Common myeloid progenitor, CD34-positive (primary cell): ENCODE results near the gene LCE3B.

Experiments used
- CTCF ChIA-PET: fragments of 350-600 bp; sonication (Branson Sonifier 250); formaldehyde crosslinking; loops from one replicate; lab custom pipeline; 2021; ENCODE audit warnings: antibody characterized with exemption; lab: Charles Lee
- POLR2A ChIA-PET: fragments of 350-600 bp; sonication (Branson Sonifier 250); formaldehyde crosslinking; loops from one replicate; lab custom pipeline; 2021; ENCODE audit warnings: antibody characterized with exemption; lab: Charles Lee
- DNase-seq, 3 donors: peaks; one replicate each; pipeline versions ENCODE4 v3.0.0 to v3.0.0-alpha.2; 2013
- H3K27ac ChIP-seq, 2 experiments: 1 replicate in 1 of 2; 2 replicates in 1 of 2; pipeline ENCODE4 v1.7.0; 2013; ENCODE audit warnings: inconsistent platforms in 2 of 2, low read length in 2 of 2, mild to moderate bottlenecking in 2 of 2, low read depth in 1 of 2, moderate library complexity in 1 of 2; ENCODE audit not compliant: severe bottlenecking in 2 of 2, insufficient read depth in 1 of 2, poor library complexity in 1 of 2
- H3K27me3 ChIP-seq, 5 experiments: replicated peaks in 2 of 5; 1 replicate in 3 of 5; 2 replicates in 2 of 5; pipeline versions ENCODE4 v1.6.1 to v1.7.0; 2013; ENCODE audit warnings: low read length in 4 of 5, mild to moderate bottlenecking in 2 of 5, moderate library complexity in 2 of 5, inconsistent platforms in 1 of 5; ENCODE audit not compliant: insufficient read depth in 5 of 5, control insufficient read depth in 4 of 5
- H3K36me3 ChIP-seq, 4 experiments: 1 replicate in 2 of 4; 2 replicates in 2 of 4; pipeline versions ENCODE4 v1.6.1 to v1.7.0; 2013; ENCODE audit warnings: low read length in 3 of 4, control low read depth in 1 of 4, mild to moderate bottlenecking in 1 of 4; ENCODE audit not compliant: control insufficient read depth in 4 of 4, insufficient read depth in 4 of 4
- H3K4me1 ChIP-seq, 4 experiments: 1 replicate in 3 of 4; 2 replicates in 1 of 4; pipeline versions ENCODE4 v1.6.1 to v1.7.1; 2013; ENCODE audit warnings: low read length in 3 of 4, mild to moderate bottlenecking in 3 of 4, control low read depth in 1 of 4, inconsistent platforms in 1 of 4, moderate library complexity in 1 of 4; ENCODE audit not compliant: control insufficient read depth in 4 of 4, insufficient read depth in 4 of 4; ENCODE audit errors: control extremely low read depth in 1 of 4
- H3K4me3 ChIP-seq, 7 experiments: 1 replicate in 4 of 7; 2 replicates in 3 of 7; pipeline versions ENCODE4 v1.5.1 to v1.7.0; 2013; ENCODE audit warnings: mild to moderate bottlenecking in 7 of 7, low read length in 6 of 7, moderate library complexity in 6 of 7, inconsistent platforms in 2 of 7, low read depth in 2 of 7, control low read depth in 1 of 7; ENCODE audit not compliant: insufficient read depth in 4 of 7, control insufficient read depth in 1 of 7; ENCODE audit errors: extremely low read depth in 1 of 7
- H3K9me3 ChIP-seq, 5 experiments: 1 replicate in 4 of 5; 2 replicates in 1 of 5; pipeline versions ENCODE4 v1.6.1 to v1.7.1; 2013; ENCODE audit warnings: low read length in 4 of 5, mild to moderate bottlenecking in 2 of 5, inconsistent platforms in 1 of 5, low read depth in 1 of 5, moderate library complexity in 1 of 5; ENCODE audit not compliant: control insufficient read depth in 4 of 5, insufficient read depth in 2 of 5; ENCODE audit errors: control extremely low read depth in 1 of 5
- WGBS: methylation state at CpG from one replicate; pipeline ENCODE4 v1.1.5; 2013; ENCODE audit not compliant: insufficient coverage; 5-methylcytosine and 5-hydroxymethylcytosine counted together

LCE3B gene

GRCh38 chr1:152582647-152583046 is 31.0 kb upstream of the LCE3B start:
- no peaks in the 10 kb centered on the region for H3K4me1 ChIP-seq
- DNase-seq, result no peak
- WGBS, result no CpG with 5 or more reads among the region's 1 CpG
- ChIA-PET POLR2A (no interaction called here), CTCF (no interaction called here)
- no peaks in the 10 kb centered on the region for H3K9me3 ChIP-seq
- H3K27me3 ChIP-seq, result peaks cover 0 to 5% (median 0%) of the 10 kb centered on the region in 5 experiments
- H3K4me3 ChIP-seq, result no peak overlapping the region
- H3K27ac ChIP-seq, result no peak overlapping the region
- H3K36me3 ChIP-seq, result no peaks in the 10 kb centered on the region

GRCh38 chr1:152585586-152585985 is 28.0 kb upstream of the LCE3B start:
- no peak for DNase-seq
- ChIA-PET POLR2A (no interaction called here), CTCF (no interaction called here)
- no CpG with 5 or more reads among the region's 1 CpG for WGBS
- Histone ChIP-seq H3K27ac (no peak overlapping the region), H3K4me1 (no peaks in the 10 kb centered on the region), H3K9me3 (no peaks in the 10 kb centered on the region), H3K27me3 (no peaks in the 10 kb centered on the region), H3K4me3 (no peak overlapping the region), H3K36me3 (no peaks in the 10 kb centered on the region)

GRCh38 chr1:152596986-152597385 is 16.6 kb upstream of the LCE3B start:
- ChIA-PET POLR2A (no interaction called here), CTCF (no interaction called here)
- no peak for DNase-seq

GRCh38 chr1:152599934-152600333 is 13.7 kb upstream of the LCE3B start, which contains the start of gene LCE3C:
LCE3C (plus strand) TSS chr1:152600234; CDS start chr1:152600732, 498 bp downstream.
- CTCF ChIA-PET, result no interaction called here
- POLR2A ChIA-PET, result no interaction called here
- Histone ChIP-seq H3K36me3 (no peaks in the 10 kb centered on the region), H3K4me3 (no peak within 1 kb of the TSS), H3K9me3 (no peaks in the 10 kb centered on the region), H3K27me3 (no peaks in the 10 kb centered on the region), H3K27ac (no peak within 1 kb of the TSS), H3K4me1 (no peaks in the 10 kb centered on the region)
- WGBS, result no CpG with 5 or more reads among the region's 4 CpGs
- DNase-seq, result no peak

More at GRCh38 chr1:152596986-152597385, 16.6 kb upstream of the LCE3B start:
- Histone ChIP-seq H3K27ac (no peak overlapping the region), H3K4me1 (no peaks in the 10 kb centered on the region), H3K27me3 (no peaks in the 10 kb centered on the region), H3K36me3 (no peaks in the 10 kb centered on the region), H3K9me3 (no peaks in the 10 kb centered on the region), H3K4me3 (no peak overlapping the region)
- WGBS, result 80% methylated on average over 1 of the region's 2 CpGs

GRCh38 chr1:152621993-152622392 is 8.4 kb downstream of the LCE3B start:
- CTCF ChIA-PET, result no interaction called here
- peaks cover 0 to 19% (median 4%) of the 10 kb centered on the region in 5 experiments for H3K9me3 ChIP-seq
- POLR2A ChIA-PET, result no interaction called here
- H3K36me3 ChIP-seq, result no peaks in the 10 kb centered on the region
- H3K27ac ChIP-seq, result no peak overlapping the region
- no CpG with 5 or more reads among the region's 3 CpGs for WGBS
- H3K4me3 ChIP-seq, result no peak overlapping the region
- peaks cover 0 to 13% (median 5%) of the 10 kb centered on the region in 4 experiments for H3K4me1 ChIP-seq
- peaks cover 0 to 17% (median 6%) of the 10 kb centered on the region in 5 experiments for H3K27me3 ChIP-seq
- DNase-seq, result peak in 1 of 3 donors; percentile 5

GRCh38 chr1:152622803-152623202 is 9.2 kb downstream of the LCE3B start, which contains the start of gene LCE3A:
LCE3A (minus strand) TSS chr1:152623103; CDS start chr1:152623103, 0 bp downstream.
- Histone ChIP-seq H3K36me3 (no peaks in the 10 kb centered on the region), H3K4me1 (peaks cover 0 to 13% (median 5%) of the 10 kb centered on the region in 4 experiments), H3K27me3 (peaks cover 0 to 24% (median 6%) of the 10 kb centered on the region in 5 experiments), H3K9me3 (peaks cover 0 to 16% (median 4%) of the 10 kb centered on the region in 5 experiments), H3K4me3 (peak within 1 kb of the TSS in 1 of 7 experiments; percentile 14), H3K27ac (no peak within 1 kb of the TSS)
- ChIA-PET POLR2A (no interaction called here), CTCF (no interaction called here)
- 57% methylated on average over 10 of the region's 10 CpGs for WGBS
- DNase-seq, result peak; percentile 11 to 80 (median 68)

- H3K4me3 ChIP-seq, result peak overlapping the region in 1 of 7 experiments; percentile 14
These were observed 9.7 kb downstream of the LCE3B start for GRCh38 chr1:152623203-152623844.

More at GRCh38 chr1:152623203-152623844, 9.7 kb downstream of the LCE3B start:
- Histone ChIP-seq H3K4me1 (peaks cover 0 to 13% (median 5%) of the 10 kb centered on the region in 4 experiments), H3K9me3 (peaks cover 0 to 14% (median 4%) of the 10 kb centered on the region in 5 experiments), H3K36me3 (no peaks in the 10 kb centered on the region), H3K27ac (no peak overlapping the region), H3K27me3 (peaks cover 0 to 24% (median 6%) of the 10 kb centered on the region in 5 experiments)
- DNase-seq, result peak; percentile 4 to 28 (median 28)
- 27% methylated on average over 23 of the region's 29 CpGs for WGBS
- POLR2A ChIA-PET, result no interaction called here
- CTCF ChIA-PET, result interaction anchor here (0.5 to 0.9 kb wide), 2 partner anchors 42 to 218 kb away, joined by 3 read pairs; no protein-coding TSS in a partner anchor
